ENCODE measurements around the gene OSBPL6.

OSBPL6 gene

GRCh38 chr2:178211460-178211859 lies 17.1 kb downstream of the OSBPL6 start:
- POLR2A ChIA-PET = no interaction called here
- CTCF ChIA-PET = interaction anchor here (1.0 to 1.1 kb wide), 2 partner anchors 35 to 203 kb away, joined by 3 read pairs; no protein-coding TSS in a partner anchor
- Histone ChIP-seq H3K4me3 (ENCODE audit: low read depth, low read length) (no peak overlapping the region), H3K4me1 (ENCODE audit: control insufficient read depth, insufficient read depth, low read length) (peaks cover 5% of the 10 kb centered on the region), H3K27ac (ENCODE audit: extremely low read depth, low read depth, low read length) (no peak overlapping the region), H3K9me3 (ENCODE audit: control insufficient read depth, insufficient read depth, low read depth, low read length) (no peaks in the 10 kb centered on the region), H3K36me3 (ENCODE audit: control insufficient read depth in 2 of 2, insufficient read depth in 1 of 2, low read length in 2 of 2) (no peaks in the 10 kb centered on the region)
- TF ChIP-seq ZBTB8A (tag by site-specific recombination; IDR thresholded peaks at IDR 0.05) (no peak), ZNF561 (tag by site-specific recombination; IDR thresholded peaks at IDR 0.05; ENCODE audit: borderline replicate concordance) (no peak), ZNF704 (tag by site-specific recombination; IDR thresholded peaks at IDR 0.05) (no peak), GFI1B (tag by site-specific recombination; IDR thresholded peaks at IDR 0.05) (no peak), SP3 (tag by site-specific recombination; IDR thresholded peaks at IDR 0.05) (no peak), ZNF571 (tag by site-specific recombination; IDR thresholded peaks at IDR 0.05) (no peak)

- Histone ChIP-seq H3K27ac (ENCODE audit: extremely low read depth, low read depth, low read length) (no peak overlapping the region), H3K4me1 (ENCODE audit: control insufficient read depth, insufficient read depth, low read length) (peaks cover 5% of the 10 kb centered on the region), H3K9me3 (ENCODE audit: control insufficient read depth, insufficient read depth, low read depth, low read length) (no peaks in the 10 kb centered on the region), H3K4me3 (ENCODE audit: low read depth, low read length) (no peak overlapping the region), H3K36me3 (ENCODE audit: control insufficient read depth in 2 of 2, insufficient read depth in 1 of 2, low read length in 2 of 2) (no peaks in the 10 kb centered on the region)
- POLR2A ChIA-PET = no interaction called here
- TF ChIP-seq ZIC2 (tag by site-specific recombination; IDR thresholded peaks at IDR 0.05) = peak; percentile 67
- no peak for TF ChIP-seq ZBTB7A (tag by site-specific recombination; IDR thresholded peaks at IDR 0.05; ENCODE audit: low read depth)
- CTCF ChIA-PET = interaction anchor here (0.8 to 1.1 kb wide), 3 partner anchors 24 to 203 kb away, joined by 3 read pairs; no protein-coding TSS in a partner anchor
These were observed 17.6 kb downstream of the OSBPL6 start for GRCh38 chr2:178211943-178212342.

- CTCF ChIA-PET = no interaction called here
- H3K9me3 ChIP-seq (ENCODE audit: control insufficient read depth, insufficient read depth, low read depth, low read length) = no peaks in the 10 kb centered on the region
- H3K36me3 ChIP-seq (ENCODE audit: control insufficient read depth in 2 of 2, insufficient read depth in 1 of 2, low read length in 2 of 2) = no peaks in the 10 kb centered on the region
- H3K4me3 ChIP-seq (ENCODE audit: low read depth, low read length) = no peak overlapping the region
- no peak overlapping the region for H3K27ac ChIP-seq (ENCODE audit: extremely low read depth, low read depth, low read length)
- POLR2A ChIA-PET = no interaction called here
- H3K4me1 ChIP-seq (ENCODE audit: control insufficient read depth, insufficient read depth, low read length) = peaks cover 5% of the 10 kb centered on the region
- no peak for TF ChIP-seq REST (tag by site-specific recombination; IDR thresholded peaks at IDR 0.05)
- TF ChIP-seq OVOL3 (tag by site-specific recombination; IDR thresholded peaks at IDR 0.05) = no peak
- TF ChIP-seq ZBTB21 (tag by site-specific recombination; IDR thresholded peaks at IDR 0.05) = no peak
- no peak for TF ChIP-seq ZBTB17 (tag by site-specific recombination; IDR thresholded peaks at IDR 0.05)
- no peak for TF ChIP-seq KLF10 (tag by site-specific recombination; IDR thresholded peaks at IDR 0.05)
- no peak for TF ChIP-seq ZNF629 (tag by site-specific recombination; IDR thresholded peaks at IDR 0.05)
- no peak for TF ChIP-seq ZNF654 (tag by site-specific recombination; IDR thresholded peaks at IDR 0.05; ENCODE audit: low read depth)
- no peak for TF ChIP-seq ATF2 (tag by site-specific recombination; IDR thresholded peaks at IDR 0.05; ENCODE audit: low read depth)
- no peak for TF ChIP-seq ZNF155 (tag by site-specific recombination; IDR thresholded peaks at IDR 0.05)
- no peak for TF ChIP-seq ZNF274 (IDR thresholded peaks at IDR 0.05; ENCODE audit: low read length)
- no peak for TF ChIP-seq ZNF274 (tag by site-specific recombination; IDR thresholded peaks at IDR 0.05; ENCODE audit: borderline replicate concordance)
- no peak for TF ChIP-seq SP2 (tag by site-specific recombination; IDR thresholded peaks at IDR 0.05)
- no peak for TF ChIP-seq ZNF518A (tag by site-specific recombination; conservative IDR thresholded peaks at IDR 0.05; ENCODE audit: low read depth)
These were observed 19.7 kb downstream of the OSBPL6 start for GRCh38 chr2:178213991-178214390.

All from HEK293 (cell line).